ENCODE results near the gene TNF. TPM values are rescaled to one million over a fixed set of nuclear protein-coding genes. Genes with fewer than 3 reads are reported as not detected.

TNF gene
- total and polyA plus RNA-seq, 2 of the 13 experiments (the other 11 are each of a cell fraction or from before 2014, with no cell fraction given) = not detected

DNA sequence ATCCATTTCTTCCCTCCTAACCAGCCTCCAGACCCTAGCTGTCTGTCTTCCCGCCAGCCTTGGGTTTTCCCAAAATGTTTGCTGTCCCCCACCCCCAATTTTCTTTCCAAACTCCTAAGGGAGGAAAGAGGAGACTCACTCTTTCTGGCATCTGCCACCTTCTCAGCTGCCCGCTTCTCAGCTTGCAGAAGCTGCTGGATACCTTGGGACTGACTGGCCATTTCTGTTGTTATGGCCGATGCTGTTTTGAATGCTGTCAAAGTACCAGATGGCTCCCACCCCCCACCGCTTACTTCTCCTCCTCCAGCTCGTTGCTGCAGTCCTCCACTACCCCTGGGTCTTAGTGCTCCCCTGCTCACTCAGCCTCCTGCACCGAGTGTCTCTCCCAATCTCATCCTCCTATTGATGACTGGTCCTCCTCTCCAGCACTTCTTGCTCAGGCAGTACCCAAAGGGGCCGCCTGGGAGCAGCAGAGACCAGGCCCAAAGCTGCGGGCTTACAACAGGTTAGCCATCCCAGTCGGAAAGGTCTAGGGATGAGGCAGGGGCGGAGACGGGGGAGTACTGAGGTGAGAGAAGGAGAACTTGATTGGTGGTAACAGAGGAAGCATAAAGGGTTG is 28.9 kb upstream of the TNF start, which contains the start of gene ATP6V1G2 (continued):
- 0 out of 2 replicates have a peak, but pooled peaks have one; percentile 71 for TF ChIP-seq MAZ (IDR thresholded peaks at IDR 0.05; ENCODE audit: borderline replicate concordance, low read depth, low read length)
- no peak for TF ChIP-seq MAZ (CRISPR knock-in tag; IDR thresholded peaks at IDR 0.05; ENCODE audit: low read depth)
- TF ChIP-seq TOE1 (CRISPR knock-in tag; IDR thresholded peaks at IDR 0.05) = no peak
- TF ChIP-seq BHLHE40 (IDR thresholded peaks at IDR 0.05; ENCODE audit: low read length) = peak; percentile 55; the same call in 1 of the 2 replicates
- TF ChIP-seq, protein P1, sequence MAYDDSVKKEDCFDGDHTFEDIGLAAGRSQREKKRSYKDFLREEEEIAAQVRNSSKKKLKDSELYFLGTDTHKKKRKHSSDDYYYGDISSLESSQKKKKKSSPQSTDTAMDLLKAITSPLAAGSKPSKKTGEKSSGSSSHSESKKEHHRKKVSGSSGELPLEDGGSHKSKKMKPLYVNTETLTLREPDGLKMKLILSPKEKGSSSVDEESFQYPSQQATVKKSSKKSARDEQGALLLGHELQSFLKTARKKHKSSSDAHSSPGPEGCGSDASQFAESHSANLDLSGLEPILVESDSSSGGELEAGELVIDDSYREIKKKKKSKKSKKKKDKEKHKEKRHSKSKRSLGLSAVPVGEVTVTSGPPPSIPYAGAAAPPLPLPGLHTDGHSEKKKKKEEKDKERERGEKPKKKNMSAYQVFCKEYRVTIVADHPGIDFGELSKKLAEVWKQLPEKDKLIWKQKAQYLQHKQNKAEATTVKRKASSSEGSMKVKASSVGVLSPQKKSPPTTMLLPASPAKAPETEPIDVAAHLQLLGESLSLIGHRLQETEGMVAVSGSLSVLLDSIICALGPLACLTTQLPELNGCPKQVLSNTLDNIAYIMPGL (CRISPR knock-in tag; IDR thresholded peaks at IDR 0.05; ENCODE audit: borderline replicate concordance in 1 of 2, low read depth in 1 of 2) = peak; percentile 31 to 85
- TF ChIP-seq LCORL (IDR thresholded peaks at IDR 0.05) = no peak
- peak; percentile 88; the same call in 1 of the 2 replicates for TF ChIP-seq LCORL (CRISPR knock-in tag; IDR thresholded peaks at IDR 0.05)
- TF ChIP-seq, protein P2, sequence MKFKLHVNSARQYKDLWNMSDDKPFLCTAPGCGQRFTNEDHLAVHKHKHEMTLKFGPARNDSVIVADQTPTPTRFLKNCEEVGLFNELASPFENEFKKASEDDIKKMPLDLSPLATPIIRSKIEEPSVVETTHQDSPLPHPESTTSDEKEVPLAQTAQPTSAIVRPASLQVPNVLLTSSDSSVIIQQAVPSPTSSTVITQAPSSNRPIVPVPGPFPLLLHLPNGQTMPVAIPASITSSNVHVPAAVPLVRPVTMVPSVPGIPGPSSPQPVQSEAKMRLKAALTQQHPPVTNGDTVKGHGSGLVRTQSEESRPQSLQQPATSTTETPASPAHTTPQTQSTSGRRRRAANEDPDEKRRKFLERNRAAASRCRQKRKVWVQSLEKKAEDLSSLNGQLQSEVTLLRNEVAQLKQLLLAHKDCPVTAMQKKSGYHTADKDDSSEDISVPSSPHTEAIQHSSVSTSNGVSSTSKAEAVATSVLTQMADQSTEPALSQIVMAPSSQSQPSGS (CRISPR knock-in tag; IDR thresholded peaks at IDR 0.05) = peak; percentile 41; the same call in 1 of the 2 replicates
- TF ChIP-seq YY1 (IDR thresholded peaks at IDR 0.05; ENCODE audit: insufficient read depth, insufficient replicate concordance, low read depth, low read length) = peak; percentile 65
- TF ChIP-seq, protein P3, sequence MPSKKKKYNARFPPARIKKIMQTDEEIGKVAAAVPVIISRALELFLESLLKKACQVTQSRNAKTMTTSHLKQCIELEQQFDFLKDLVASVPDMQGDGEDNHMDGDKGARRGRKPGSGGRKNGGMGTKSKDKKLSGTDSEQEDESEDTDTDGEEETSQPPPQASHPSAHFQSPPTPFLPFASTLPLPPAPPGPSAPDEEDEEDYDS (CRISPR knock-in tag; IDR thresholded peaks at IDR 0.05) = peak; percentile 49; the same call in 1 of the 2 replicates
- TF ChIP-seq MXD4 (CRISPR knock-in tag; IDR thresholded peaks at IDR 0.05) = 0 out of 2 replicates have a peak, but pooled peaks have one; percentile 10
- 0 out of 2 replicates have a peak, but pooled peaks have one; percentile 15 for TF ChIP-seq ZNF709 (CRISPR knock-in tag; IDR thresholded peaks at IDR 0.05)
- peak; percentile 79; the same call in 1 of the 2 replicates for TF ChIP-seq SMAD3 (CRISPR knock-in tag; IDR thresholded peaks at IDR 0.05)
- peak in 1 of 2 experiments; percentile 30; a peak in 1 of 4 replicates for TF ChIP-seq KLF16 (CRISPR knock-in tag; IDR thresholded peaks at IDR 0.05)
- TF ChIP-seq ZNF343 (CRISPR knock-in tag; IDR thresholded peaks at IDR 0.05) = 0 out of 2 replicates have a peak, but pooled peaks have one; percentile 13
- no peak for TF ChIP-seq ZNF367 (CRISPR knock-in tag; IDR thresholded peaks at IDR 0.05; ENCODE audit: borderline replicate concordance)
- TF ChIP-seq, protein P4, sequence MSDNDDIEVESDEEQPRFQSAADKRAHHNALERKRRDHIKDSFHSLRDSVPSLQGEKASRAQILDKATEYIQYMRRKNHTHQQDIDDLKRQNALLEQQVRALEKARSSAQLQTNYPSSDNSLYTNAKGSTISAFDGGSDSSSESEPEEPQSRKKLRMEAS (IDR thresholded peaks at IDR 0.05) = 0 out of 2 replicates have a peak, but pooled peaks have one; percentile 31
- TF ChIP-seq, protein P5, sequence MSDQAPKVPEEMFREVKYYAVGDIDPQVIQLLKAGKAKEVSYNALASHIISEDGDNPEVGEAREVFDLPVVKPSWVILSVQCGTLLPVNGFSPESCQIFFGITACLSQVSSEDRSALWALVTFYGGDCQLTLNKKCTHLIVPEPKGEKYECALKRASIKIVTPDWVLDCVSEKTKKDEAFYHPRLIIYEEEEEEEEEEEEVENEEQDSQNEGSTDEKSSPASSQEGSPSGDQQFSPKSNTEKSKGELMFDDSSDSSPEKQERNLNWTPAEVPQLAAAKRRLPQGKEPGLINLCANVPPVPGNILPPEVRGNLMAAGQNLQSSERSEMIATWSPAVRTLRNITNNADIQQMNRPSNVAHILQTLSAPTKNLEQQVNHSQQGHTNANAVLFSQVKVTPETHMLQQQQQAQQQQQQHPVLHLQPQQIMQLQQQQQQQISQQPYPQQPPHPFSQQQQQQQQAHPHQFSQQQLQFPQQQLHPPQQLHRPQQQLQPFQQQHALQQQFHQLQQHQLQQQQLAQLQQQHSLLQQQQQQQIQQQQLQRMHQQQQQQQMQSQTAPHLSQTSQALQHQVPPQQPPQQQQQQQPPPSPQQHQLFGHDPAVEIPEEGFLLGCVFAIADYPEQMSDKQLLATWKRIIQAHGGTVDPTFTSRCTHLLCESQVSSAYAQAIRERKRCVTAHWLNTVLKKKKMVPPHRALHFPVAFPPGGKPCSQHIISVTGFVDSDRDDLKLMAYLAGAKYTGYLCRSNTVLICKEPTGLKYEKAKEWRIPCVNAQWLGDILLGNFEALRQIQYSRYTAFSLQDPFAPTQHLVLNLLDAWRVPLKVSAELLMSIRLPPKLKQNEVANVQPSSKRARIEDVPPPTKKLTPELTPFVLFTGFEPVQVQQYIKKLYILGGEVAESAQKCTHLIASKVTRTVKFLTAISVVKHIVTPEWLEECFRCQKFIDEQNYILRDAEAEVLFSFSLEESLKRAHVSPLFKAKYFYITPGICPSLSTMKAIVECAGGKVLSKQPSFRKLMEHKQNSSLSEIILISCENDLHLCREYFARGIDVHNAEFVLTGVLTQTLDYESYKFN (CRISPR knock-in tag; conservative IDR thresholded peaks at IDR 0.05) = 0 out of 2 replicates have a peak, but pooled peaks have one; percentile 24
- TF ChIP-seq GABPA (IDR thresholded peaks at IDR 0.05; ENCODE audit: low read depth, low read length) = peak; percentile 52
- TF ChIP-seq GABPA (CRISPR knock-in tag; IDR thresholded peaks at IDR 0.05; ENCODE audit: low read depth) = peak; percentile 78
- TF ChIP-seq TARDBP (CRISPR knock-in tag; IDR thresholded peaks at IDR 0.05) = peak; percentile 33; the same call in 1 of the 2 replicates
